NCI-H187 (cell line): ENCODE measurements around the gene SYTL3.
"Not testable (repeated sequence)": the region's sequence is repeated elsewhere in the genome, so short reads cannot be mapped to it uniquely, and the experiment has no call there.

Experiments used
- DNase-seq, 2 experiments: peaks; one replicate each; lab custom pipeline; 2025; lab: John Stamatoyannopoulos, UW

Gene SYTL3

GRCh38 chr6:158642097-158642601 is 7.7 kb upstream of the SYTL3 start:
- no peak for DNase-seq

GRCh38 chr6:158643836-158644230 is 6.0 kb upstream of the SYTL3 start:
- DNase-seq, result no peak

GRCh38 chr6:158644231-158645063 is 5.4 kb upstream of the SYTL3 start, which contains the start of gene DYNLT1:
Gene DYNLT1, minus strand, starts transcription at chr6:158644743. Its CDS starts 35 bp downstream, at chr6:158644708.
- peak; percentile 84 to 85 for DNase-seq

GRCh38 chr6:158645064-158646022 is 4.5 kb upstream of the SYTL3 start:
- DNase-seq, result peak in 1 of 2 experiments; percentile 78

GRCh38 chr6:158646023-158646910 is 3.6 kb upstream of the SYTL3 start:
- DNase-seq, result no peak

- DNase-seq, result no peak
Observed at GRCh38 chr6:158647501-158647900, 2.4 kb upstream of the SYTL3 start.

GRCh38 chr6:158648682-158649131 is 1.1 kb upstream of the SYTL3 start:
- no peak for DNase-seq

GRCh38 chr6:158651981-158652737 is 2.3 kb downstream of the SYTL3 start:
- not testable (repeated sequence) for DNase-seq

- DNase-seq, result no peak
Observed at GRCh38 chr6:158653577-158654354, 3.9 kb downstream of the SYTL3 start.

- peak in 1 of 2 experiments; percentile 21 for DNase-seq
Observed at GRCh38 chr6:158654498-158654897, 4.6 kb downstream of the SYTL3 start.

GRCh38 chr6:158654960-158655489 is 5.2 kb downstream of the SYTL3 start:
- no peak for DNase-seq

GRCh38 chr6:158655569-158656450 is 6.0 kb downstream of the SYTL3 start:
- DNase-seq, result peak; percentile 76 to 81

- DNase-seq, result not testable (repeated sequence)
Observed at GRCh38 chr6:158656986-158657385, 7.1 kb downstream of the SYTL3 start.

- peak; percentile 77 to 85 for DNase-seq
Observed at GRCh38 chr6:158660333-158660754, 10.5 kb downstream of the SYTL3 start.

GRCh38 chr6:158661156-158661685 is 11.4 kb downstream of the SYTL3 start:
- DNase-seq, result no peak

GRCh38 chr6:158662607-158662953 is 12.7 kb downstream of the SYTL3 start:
- DNase-seq, result no peak

- DNase-seq, result peak; percentile 51 to 62
Observed at GRCh38 chr6:158662954-158663624, 13.2 kb downstream of the SYTL3 start.
